Activated CD4-positive, alpha-beta T cell treated with anti-CD3 and anti-CD28 coated beads for 1 hour (primary cell): Measurements from ENCODE around the gene SPSB3.

ENCODE experiments used
- DNase-seq: peaks from one replicate; pipeline ENCODE4 v3.0.0-alpha.2; 2020

SPSB3 gene

DNA sequence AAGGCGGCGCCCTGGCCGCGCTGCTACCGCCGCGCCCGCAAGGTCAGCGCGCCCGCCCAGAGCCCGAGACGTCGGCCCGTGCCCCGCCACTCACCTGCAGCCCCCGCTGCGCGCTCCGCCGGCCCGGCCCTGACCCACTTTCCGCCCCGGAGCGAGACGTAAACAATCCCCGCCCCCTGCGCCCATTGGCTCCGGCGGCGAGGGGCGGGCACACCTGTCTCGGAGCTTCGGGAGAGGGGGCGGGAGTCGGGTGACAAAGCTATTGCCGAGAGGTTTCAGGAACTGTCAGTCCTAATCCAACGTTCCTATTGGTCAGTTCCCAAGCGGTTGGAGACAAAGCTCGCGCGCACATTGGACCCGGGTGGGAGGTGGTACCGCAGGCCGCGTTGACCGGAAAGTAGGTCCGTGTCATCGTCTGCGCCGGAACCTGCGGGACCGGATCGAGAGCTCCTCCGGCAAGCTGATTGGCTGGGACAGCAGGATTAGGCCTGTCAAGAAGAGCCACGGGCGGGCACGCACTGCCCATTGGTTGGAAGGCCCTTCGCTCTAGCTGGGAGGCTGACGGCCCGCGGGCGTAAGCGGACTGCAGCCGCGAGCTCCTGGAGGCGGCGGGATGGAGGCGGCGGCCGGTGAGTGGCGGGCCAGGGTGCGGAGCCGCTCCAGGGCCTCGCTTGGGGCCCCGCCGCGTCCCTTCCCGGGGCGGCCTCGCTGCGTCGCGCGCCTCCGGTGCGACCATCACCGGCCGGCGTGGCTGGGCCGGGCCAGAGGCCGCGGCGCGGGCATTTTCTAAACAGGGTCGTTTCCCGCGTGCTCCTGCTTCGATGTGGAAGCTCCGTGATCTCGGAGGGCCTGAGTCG, at the start of gene SPSB3, which contains the start of gene NUBP2:
Gene SPSB3 (minus strand): TSS at position 164 of the 857 bp plus-strand sequence. CDS start 1,088 bp downstream, outside the sequence.
Gene NUBP2 (plus strand): TSS at position 553 of the 857 bp plus-strand sequence. CDS start 61 bp downstream, at position 614.
- DNase-seq = peak; percentile 97

DNA sequence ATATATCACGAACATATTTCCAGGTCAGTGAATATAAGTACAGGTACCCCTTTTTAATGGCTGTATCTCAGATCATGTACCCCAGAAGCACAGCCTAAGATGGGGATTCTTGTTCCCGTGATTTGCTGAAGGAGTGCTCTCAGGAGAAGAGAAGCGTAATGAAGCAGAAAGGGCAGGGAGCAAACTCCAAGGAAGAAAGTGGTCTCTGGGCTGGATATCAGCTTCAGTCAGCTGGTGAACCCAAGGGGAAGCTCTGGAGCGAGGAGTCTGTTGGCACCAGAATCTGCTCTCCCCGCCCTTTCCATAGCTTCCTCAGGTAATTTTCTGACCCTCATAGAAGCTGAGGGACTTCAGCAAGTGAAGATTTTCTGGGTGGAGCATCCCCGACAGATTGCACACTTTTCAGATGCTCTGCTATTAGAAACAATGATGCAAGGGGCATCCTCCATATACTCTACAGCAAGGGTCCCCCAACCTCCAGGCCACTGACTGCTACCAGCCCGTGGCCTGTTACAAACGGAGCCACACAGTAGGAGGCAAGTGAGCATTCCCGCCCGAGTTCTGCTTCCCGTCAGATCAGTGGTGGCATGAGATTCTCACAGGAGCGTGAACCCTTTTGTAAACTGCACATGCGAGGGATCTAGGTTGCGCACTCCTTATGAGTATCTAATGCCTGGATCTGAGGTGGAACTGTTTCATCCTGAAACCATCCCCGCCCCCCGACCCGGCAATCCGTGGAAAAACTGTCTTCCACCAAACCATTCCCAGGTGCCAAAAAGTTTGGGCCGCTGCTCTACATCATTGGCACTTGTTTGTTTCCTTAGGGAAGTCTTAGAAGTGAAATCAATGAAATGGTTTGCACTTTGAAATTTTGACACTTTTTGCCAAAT, 49.1 kb upstream of the SPSB3 start:
- DNase-seq = no peak

DNA sequence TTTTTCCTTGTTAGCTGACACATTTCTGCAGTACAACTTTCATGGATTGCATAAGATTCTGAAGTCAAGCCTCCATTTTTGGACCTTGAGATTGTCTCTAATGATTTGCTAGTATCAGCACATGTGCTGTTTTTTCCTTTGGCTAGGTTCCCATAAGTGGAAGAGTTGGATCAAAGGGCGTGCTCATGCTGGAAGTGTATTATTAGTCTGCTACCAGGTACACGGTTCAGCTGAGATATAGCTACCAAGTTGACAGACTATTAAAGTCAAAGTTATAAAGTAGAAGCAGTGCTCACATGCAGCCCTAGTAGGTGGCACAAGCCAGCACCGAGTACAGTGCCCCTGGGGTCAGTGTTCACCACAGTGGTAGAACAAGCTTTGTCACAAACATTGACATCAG, 47.8 kb upstream of the SPSB3 start:
- DNase-seq = no peak

DNA sequence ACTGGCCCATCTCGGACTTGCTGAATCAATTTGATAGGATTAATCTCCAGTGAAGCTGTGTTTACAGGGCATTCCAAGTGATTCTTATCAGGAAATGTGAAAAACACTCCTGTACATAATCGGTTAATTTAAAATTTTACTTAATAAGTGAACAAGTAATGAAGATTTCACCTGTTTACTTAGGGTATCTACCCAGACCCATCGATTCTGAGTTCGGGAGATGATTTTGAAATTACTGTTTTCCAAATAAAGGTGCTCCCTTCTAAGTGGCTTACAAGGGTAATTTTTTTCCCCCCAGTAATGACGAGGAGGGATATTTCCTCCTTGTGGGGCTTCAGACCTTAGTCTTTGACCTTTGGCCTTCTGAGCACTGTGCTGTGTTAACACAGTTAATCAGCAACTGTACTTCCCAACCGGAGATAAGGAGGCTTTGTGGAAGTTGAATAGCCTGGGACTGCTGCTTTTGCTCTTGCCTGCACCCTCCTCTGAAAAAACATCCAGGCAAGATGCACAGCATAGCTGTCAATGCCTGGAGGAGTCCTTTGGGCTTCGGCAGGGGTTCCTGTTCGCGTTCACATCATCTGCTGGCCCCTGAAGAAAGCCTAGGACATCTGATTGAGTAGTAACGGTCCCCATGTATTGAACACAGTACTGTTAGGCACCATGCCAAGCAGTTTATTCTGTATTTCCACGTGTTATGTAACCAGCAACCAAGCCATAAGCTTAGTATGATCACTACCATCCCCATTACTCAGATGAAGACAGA, 46.5 kb upstream of the SPSB3 start:
- DNase-seq = no peak

DNA sequence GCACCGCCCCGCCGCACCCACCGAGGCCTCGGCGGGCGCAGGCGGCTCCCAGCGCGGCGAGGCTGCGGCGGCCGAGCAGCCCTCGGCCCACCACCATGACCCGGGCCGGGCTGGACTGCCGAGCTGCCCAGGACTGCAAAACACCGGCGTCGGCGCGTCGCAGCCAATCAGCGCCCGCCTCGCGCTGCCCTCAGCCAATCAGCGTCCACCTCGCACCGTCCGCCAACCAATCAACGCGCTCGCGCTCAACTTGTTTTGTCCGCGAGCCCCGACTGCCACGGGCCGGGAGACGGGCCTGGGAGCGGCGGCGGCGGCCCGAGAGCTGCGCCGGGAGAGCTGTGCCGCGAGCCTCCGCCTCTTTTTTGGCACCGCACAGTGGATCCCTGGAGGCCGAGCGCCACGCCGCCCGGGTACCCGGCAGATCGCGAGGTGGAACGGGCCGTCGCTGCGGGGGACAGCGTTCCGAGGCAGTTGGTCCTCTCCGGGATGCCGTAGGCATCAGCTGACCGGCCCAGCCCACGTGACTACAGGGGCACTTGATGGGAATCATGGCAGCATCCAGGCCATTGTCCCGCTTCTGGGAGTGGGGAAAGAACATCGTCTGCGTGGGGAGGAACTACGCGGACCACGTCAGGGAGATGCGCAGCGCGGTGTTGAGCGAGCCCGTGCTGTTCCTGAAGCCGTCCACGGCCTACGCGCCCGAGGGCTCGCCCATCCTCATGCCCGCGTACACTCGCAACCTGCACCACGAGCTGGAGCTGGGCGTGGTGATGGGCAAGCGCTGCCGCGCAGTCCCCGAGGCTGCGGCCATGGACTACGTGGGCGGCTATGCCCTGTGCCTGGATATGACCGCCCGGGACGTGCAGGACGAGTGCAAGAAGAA, 44.6 kb upstream of the SPSB3 start, which contains the start of the genes FAHD1 and HAGH:
Gene FAHD1 (plus strand): TSS at position 516 of the 883 bp plus-strand sequence. CDS start 33 bp downstream, at position 549.
Gene HAGH (minus strand): TSS at position 135 of the 883 bp plus-strand sequence. CDS start 38 bp downstream, at position 97.
- peak; percentile 86 for DNase-seq

DNA sequence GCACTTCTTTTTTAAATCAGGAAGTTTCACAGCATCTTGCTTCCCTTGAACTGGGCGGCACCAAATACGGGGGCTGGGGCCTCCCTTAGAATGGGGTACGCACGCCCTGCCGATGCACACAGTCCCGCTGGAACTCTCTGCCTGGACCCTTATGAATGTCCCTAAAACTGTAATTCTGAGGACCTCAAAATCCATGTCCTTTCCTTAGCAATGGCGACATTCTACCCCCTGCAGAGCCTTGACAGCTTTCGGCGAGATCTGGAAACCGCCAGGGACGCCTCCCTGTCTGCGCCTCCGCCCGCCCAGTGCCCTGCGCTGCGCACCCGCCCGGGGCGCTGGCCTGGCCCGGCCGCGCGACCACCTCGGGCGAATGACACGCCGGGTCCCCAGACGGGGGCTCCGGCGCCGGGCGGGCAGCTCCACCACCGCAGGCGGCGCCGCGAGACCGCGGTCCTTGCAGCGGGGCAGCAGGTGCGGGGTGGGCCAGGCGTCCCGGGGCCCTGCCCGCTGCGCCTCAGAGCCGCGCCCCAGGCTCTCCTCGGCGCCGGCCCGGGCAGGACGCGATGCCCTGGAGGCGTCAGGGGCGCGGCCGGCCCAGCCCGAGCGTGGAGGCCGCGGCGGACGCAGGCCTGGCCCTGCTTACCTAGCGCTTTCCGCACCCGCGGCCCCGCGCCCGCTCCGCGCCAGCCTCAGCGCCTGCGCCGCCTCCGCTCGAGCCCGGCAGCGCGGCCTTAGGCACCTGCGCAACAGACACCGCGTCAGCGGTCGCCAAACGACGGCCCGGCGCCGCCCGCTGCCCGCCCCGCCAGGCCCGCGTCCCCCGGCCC, 43.7 kb upstream of the SPSB3 start:
- DNase-seq = peak; percentile 64

DNA sequence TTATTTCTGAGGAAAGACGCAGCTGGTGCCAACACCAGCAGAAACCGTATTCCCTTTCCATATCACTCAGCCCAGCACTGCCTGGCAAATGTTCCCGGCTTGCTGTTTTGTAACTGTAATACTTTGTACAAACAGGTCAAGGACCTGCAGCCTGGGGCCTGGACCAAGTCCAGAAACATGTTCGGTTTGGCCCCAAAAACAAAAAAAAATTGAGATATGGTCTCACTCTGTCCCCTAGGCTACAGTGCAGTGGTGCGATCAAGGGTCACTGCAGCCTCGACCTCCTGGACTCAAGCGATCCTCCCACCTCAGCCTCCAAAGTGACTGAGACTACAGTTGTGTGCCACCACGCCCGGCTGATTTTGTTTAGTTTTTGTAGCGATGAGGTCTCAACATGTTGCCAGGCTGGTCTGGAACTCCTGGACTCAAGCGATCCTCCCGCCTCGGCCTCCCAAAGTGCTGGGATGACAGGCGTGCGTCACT, 43.1 kb upstream of the SPSB3 start:
- DNase-seq = no peak

DNA sequence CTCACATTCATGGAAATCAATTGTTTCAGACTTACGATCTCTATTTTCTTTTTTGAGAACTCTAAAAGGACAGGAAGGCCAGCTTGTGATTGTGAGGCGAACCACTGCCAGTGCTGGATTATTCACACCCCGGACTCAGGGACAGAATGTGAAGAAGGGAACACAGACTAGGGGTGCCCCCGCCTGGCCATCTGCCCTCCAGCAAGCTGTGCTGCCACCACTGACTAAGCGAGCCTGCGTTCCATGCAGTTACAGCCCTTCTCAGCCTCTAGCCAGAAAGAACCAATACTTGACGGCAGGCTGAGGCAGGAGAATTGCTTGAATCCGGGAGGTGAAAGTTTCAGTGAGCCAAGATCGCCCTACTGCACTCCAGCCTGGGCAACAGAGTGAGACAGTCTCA, 41.5 kb upstream of the SPSB3 start:
- DNase-seq = no peak

DNA sequence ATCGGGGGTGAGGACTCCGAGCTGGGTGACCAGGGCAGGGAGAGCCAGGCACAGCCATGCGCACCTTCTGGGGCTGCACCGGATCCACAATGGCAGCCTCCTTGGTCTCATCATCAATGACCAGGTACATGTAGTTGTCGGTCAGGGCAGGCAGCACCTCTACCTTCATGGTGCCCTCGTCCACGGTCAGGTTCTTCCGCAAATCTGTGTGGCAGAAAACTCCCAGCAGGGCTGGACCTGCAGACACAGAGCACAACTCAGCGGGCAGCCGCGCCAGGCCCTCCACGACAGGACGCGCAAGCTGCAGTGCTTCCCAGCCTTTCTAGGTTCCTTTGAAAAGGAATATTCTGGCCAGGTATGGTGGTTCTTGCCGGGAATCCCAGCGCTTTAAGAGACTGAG, 40.4 kb upstream of the SPSB3 start:
- DNase-seq = no peak

DNA sequence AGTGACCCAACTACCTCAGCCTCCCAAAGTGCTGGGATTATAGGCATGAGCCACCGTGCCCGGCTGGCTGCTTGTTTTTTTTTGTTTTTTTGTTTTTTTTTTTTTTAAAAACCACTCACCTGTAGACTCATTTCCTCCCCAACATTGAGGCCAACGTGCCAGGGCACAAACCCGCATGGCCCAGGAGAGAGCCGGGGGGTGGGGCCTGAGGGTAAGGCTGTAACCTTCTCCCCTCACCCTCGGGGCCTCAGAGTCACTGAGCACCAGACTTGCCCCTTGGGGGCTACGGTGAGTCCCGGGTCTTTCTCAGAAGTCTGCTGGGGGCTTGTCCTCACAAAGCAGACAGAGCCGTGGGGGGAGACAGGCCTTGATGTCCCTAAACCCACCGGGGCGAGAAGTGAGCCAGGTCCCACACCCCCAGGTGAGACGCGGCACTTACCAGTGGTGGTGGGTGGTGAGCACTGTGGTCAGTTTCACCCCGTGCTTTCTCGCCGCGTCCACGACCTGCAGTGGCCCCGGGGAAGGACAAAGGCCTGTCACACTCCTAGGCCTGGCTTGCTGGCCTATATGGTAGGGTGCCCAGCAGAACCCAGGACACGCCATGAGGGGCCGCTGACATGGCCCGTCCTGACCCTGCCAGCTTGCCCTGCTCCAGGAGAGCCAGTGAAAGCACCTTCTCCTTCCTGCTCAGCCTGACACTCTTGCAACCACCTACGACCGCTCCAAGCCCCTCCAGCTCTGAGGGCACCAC, 39.7 kb upstream of the SPSB3 start:
- DNase-seq = no peak

DNA sequence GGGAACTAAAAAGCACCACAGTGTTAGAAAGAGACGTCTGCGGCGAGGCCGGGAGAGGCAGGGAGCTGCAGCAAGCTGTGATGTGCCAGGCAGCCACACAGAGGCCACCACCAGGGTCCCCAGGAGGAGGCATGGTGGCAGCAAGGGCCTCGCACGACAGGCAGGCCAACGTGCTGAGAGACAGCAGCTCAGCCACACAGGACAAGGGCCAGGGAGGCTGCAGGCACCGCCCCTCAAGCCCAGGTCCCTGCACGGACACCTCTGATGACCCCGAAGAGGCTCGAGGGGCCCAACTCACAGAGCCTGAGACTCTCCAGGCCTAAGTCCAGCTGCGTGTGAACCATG, 38.5 kb upstream of the SPSB3 start:
- DNase-seq = no peak

DNA sequence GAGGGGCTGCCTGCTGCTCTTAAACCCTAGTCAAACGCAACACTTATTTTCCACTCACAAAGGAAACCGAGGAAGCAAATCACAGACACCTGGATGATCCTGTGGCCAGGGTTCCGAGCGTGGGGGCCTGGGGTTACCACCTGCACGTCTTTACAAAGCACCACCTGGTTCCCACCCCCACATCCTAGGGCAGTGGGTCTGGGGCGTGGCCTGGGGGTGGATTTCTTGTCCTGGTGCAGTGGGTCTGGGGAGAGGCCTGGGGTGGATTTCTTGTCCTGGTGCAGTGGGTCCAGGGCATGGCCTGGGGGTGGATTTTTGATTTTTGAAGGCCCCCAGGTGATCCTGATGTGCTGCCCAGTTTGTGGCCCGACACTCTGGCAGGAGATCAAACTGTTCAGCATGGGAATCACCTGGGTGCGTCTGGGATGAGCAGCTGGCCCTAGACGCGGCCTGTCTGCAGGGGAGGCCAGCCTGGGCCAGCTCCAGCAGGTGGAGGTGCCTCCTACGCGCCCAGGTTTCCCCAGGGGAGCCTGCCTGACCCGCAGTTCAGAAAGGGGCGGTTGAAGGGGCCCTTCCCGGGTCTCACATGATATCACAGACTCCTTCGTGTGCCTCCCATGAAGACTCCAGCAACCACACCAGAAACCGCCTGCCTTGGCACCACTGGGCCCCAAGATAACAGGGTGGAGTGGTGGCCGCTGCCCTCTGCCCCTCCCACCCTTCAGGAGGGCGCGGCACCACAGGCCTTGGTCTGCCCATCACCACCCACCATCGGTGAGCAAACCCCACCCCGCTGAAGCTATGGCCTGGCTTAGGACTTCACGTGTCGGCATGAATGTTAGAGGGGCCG, 38.0 kb upstream of the SPSB3 start:
- DNase-seq = no peak

DNA sequence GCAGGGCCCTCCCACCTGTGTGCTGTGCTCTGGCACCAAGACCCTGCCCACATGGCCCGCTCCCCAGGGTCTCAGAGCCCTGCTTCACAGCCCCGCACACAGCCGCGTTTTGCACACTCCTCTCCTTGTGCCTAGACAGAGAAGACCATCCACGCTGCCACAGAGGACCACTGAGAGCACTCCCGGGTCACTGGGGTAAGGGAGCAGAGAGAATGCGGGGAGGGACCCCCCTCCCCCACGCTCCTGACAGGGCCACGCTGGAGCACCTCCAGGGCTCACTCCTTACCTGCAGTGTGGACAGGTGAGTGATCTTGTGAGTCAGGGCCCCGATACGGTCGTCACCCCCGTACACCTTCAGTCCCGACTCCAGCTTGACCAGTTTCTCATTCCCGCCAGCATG, 37.2 kb upstream of the SPSB3 start:
- DNase-seq = no peak

DNA sequence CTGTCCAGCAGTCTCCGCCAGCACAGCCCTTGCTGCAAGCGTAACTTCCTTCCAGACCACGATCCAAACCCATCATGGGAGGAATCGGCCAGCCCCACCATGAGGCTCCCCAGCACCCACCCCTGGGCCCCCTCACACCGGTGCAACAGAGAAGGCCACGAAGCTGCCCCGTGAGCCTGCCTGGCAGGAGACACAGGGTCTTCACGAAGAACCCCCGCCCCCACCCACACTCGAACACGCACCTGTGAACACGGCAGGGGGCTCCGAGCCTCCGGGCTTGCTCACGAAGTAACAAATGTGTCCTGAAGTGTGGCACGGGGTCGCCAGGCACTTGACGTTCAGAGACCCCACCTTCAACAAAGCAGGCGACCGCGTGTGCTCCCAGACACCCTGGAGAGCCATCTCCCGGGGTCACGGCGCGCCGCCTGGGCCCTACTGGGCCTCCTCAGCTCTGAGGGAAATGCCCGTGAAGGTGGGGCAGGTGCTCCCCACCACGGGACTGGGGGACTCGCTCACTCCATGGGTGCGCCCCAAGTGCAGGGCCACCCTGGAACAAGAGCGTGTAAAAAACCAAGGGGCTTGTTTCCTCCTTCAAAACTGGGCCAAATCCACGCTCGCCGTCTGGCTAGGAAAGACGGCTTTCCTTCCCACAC, 36.6 kb upstream of the SPSB3 start:
- DNase-seq = no peak

DNA sequence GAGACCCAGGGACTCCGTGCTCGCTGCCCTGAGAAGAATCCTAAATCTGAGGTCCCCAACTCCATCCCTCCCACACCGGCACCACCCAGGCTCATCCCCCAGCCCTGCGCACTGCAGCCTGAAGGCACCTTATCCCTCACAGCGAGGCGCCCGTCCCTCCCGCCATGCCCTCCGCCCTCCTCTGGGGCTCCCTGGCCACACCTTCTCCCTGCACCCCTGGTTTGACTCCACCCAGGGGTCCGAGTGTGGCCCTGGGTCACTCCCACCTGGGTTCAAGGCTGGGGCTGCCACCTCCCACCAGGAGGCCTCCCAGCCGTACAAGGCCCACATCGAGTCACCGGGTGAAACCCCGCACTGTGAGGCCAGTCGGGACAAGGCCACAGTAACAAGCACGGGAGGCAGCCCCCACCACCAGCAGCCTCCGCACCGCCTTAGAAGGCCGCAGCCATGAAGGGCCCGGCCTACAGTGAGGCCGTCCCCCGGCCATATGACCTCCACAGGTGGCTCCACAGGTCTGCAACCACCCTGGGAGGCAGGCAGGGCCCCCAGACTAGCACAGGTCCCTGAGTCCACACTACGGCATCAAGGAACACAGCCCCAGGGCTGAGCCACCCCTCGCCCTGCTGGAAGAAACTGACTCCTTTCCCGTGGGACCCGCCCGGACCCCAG, 36.0 kb upstream of the SPSB3 start:
- DNase-seq = no peak

DNA sequence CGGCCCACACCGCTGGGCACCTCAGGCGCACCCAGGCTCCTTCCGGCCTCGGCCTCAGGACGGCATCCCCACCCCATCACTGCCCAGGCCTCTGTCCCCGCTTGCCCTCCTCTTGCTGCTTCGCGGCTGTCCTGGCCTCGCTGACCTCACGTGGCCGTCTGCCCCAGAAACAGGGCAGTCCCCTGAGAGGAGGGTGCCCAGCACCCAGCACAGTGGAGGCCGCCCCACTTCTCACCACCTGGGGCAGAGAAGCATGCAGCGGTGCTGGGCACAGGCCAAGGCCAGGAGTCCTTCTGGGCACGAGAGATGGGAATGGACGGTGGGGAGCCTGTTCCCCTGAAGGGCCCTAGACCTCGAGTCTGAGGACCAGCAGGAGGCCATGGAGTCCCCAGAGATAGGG, 35.3 kb upstream of the SPSB3 start:
- DNase-seq = no peak

DNA sequence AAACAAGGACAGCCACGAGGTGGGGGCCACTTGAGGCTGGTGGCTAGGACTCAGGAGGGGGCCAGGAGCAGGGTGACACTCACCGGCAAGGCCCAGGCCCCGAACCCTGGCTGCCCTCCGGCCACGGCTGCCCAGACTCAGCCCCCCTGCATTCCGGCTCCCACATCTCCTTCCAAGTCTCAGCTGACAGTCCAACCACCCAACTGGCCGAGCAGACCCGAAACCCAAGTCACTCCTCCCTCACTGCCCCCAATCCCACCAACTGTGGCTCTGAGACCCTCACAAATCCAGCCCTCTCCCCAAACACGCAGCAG, 34.9 kb upstream of the SPSB3 start:
- no peak for DNase-seq
